ENCODE results near the gene UGT1A8. TPM values are rescaled to one million over a fixed set of nuclear protein-coding genes. Genes with fewer than 3 reads are reported as not detected.
"Not testable (repeated sequence)": the region's sequence is repeated elsewhere in the genome, so short reads cannot be mapped to it uniquely, and the experiment has no call there.

The UGT1A8 gene
- total RNA-seq, 1 donor from 2014 or later: under 0.01 TPM

GRCh38 chr2:233651430-233651829 is 34.0 kb downstream of the UGT1A8 start:
- TF ChIP-seq CTCF (IDR thresholded peaks at IDR 0.05; ENCODE audit: insufficient read depth, low read length, severe bottlenecking): no peak
- Histone ChIP-seq H3K4me3 (ENCODE audit: low read depth, low read length) (no peak overlapping the region), H3K36me3 (ENCODE audit: control insufficient read depth, insufficient read depth, low read length) (no peaks in the 10 kb centered on the region), H3K27me3 (ENCODE audit: control insufficient read depth, insufficient read depth, low read length) (no peaks in the 10 kb centered on the region)
- FAIRE-seq (peak; percentile 89), DNase-seq (ENCODE audit: low read depth) (no peak)

GRCh38 chr2:233654501-233654900 is 37.1 kb downstream of the UGT1A8 start:
- no peak for FAIRE-seq
- TF ChIP-seq CTCF (IDR thresholded peaks at IDR 0.05; ENCODE audit: insufficient read depth, low read length, severe bottlenecking): no peak
- Histone ChIP-seq H3K36me3 (ENCODE audit: control insufficient read depth, insufficient read depth, low read length) (no peaks in the 10 kb centered on the region), H3K27me3 (ENCODE audit: control insufficient read depth, insufficient read depth, low read length) (no peaks in the 10 kb centered on the region), H3K4me3 (ENCODE audit: low read depth, low read length) (no peak overlapping the region)
- DNase-seq (ENCODE audit: low read depth): no peak

- DNase-seq (ENCODE audit: low read depth) (no peak), FAIRE-seq (no peak)
- Histone ChIP-seq H3K36me3 (ENCODE audit: control insufficient read depth, insufficient read depth, low read length) (no peaks in the 10 kb centered on the region), H3K27me3 (ENCODE audit: control insufficient read depth, insufficient read depth, low read length) (no peaks in the 10 kb centered on the region), H3K4me3 (ENCODE audit: low read depth, low read length) (no peak overlapping the region)
- TF ChIP-seq CTCF (IDR thresholded peaks at IDR 0.05; ENCODE audit: insufficient read depth, low read length, severe bottlenecking): no peak
Measured at GRCh38 chr2:233655043-233655442, 37.6 kb downstream of the UGT1A8 start.

GRCh38 chr2:233655943-233656342 is 38.5 kb downstream of the UGT1A8 start:
- H3K4me3 ChIP-seq (ENCODE audit: low read depth, low read length); H3K36me3 ChIP-seq (ENCODE audit: control insufficient read depth, insufficient read depth, low read length); H3K27me3 ChIP-seq (ENCODE audit: control insufficient read depth, insufficient read depth, low read length); DNase-seq (ENCODE audit: low read depth): not testable (repeated sequence)
- peak; percentile 97 for FAIRE-seq

- no peaks in the 10 kb centered on the region for H3K27me3 ChIP-seq (ENCODE audit: control insufficient read depth, insufficient read depth, low read length)
- no peak for TF ChIP-seq CTCF (IDR thresholded peaks at IDR 0.05; ENCODE audit: insufficient read depth, low read length, severe bottlenecking)
- no peak overlapping the region for H3K4me3 ChIP-seq (ENCODE audit: low read depth, low read length)
- FAIRE-seq: no peak
- H3K36me3 ChIP-seq (ENCODE audit: control insufficient read depth, insufficient read depth, low read length): no peaks in the 10 kb centered on the region
- DNase-seq (ENCODE audit: low read depth): no peak
Measured at GRCh38 chr2:233656443-233656842, 39.0 kb downstream of the UGT1A8 start.

DNA sequence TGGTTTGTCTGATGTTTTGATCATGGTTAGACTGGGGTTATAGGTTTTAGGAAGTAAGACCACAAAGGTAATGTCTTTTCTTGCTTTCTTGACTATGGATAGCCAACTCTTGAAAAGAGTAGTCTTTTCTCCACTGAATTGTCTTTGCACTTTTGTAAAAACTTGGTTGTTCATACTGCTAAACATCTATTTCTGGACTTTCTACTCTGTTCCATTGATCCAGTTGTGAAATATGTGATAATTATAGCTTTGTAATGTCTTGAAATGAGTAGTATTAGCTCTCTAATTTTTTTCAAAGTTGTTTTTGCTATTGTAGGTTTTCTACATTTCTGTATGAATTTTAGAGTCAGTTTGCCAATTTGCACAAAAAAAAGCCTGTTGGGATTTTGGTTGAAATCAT is 41.2 kb downstream of the UGT1A8 start:
- Histone ChIP-seq H3K27me3 (ENCODE audit: control insufficient read depth, insufficient read depth, low read length) (no peaks in the 10 kb centered on the region), H3K36me3 (ENCODE audit: control insufficient read depth, insufficient read depth, low read length) (no peaks in the 10 kb centered on the region), H3K4me3 (ENCODE audit: low read depth, low read length) (no peak overlapping the region)
- TF ChIP-seq CTCF (IDR thresholded peaks at IDR 0.05; ENCODE audit: insufficient read depth, low read length, severe bottlenecking): no peak
- FAIRE-seq (no peak), DNase-seq (ENCODE audit: low read depth) (no peak)
